ENCODE measurements around the gene SGCE.
"Not testable (repeated sequence)": the region's sequence is repeated elsewhere in the genome, so short reads cannot be mapped to it uniquely, and the experiment has no call there.

Gene SGCE, protein sequence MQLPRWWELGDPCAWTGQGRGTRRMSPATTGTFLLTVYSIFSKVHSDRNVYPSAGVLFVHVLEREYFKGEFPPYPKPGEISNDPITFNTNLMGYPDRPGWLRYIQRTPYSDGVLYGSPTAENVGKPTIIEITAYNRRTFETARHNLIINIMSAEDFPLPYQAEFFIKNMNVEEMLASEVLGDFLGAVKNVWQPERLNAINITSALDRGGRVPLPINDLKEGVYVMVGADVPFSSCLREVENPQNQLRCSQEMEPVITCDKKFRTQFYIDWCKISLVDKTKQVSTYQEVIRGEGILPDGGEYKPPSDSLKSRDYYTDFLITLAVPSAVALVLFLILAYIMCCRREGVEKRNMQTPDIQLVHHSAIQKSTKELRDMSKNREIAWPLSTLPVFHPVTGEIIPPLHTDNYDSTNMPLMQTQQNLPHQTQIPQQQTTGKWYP

DNA sequence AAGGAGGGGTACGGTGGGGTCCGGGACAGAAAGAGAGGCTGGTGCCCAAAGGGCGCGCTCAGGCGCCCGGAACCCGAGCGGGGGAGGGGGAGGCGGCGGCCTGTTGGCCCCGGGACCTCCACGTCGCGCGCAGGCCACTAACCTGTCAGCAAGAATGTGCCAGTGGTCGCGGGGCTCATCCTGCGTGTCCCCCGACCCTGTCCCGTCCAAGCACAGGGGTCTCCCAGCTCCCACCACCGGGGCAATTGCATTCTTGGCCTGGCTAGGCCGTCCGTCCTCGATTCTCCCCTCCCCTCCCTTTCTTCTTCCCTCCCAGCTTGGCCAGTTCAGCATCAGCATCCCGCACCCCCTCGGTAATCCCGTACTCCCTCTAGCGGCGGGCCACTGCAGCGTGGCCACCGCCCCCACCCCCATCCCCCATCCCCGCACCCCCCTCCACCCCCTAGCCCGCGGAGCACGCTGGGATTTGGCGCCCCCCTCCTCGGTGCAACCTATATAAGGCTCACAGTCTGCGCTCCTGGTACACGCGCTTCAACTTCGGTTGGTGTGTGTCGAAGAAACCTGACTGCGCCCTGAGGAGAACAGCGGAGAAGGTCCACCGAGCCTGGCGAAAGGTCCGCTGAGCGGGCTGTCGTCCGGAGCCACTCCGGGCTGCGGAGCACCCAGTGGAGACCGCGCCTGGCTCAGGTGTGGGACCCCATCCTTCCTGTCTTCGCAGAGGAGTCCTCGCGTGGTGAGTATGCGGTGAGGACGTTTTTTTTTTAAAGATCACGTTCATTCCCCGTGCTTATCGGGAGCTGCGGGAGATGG lies at the start of gene SGCE:
Gene SGCE, minus strand, starts transcription at position 286 of the 810 bp plus-strand sequence. Its CDS starts 35 bp downstream, at position 251.
- no peak for FAIRE-seq

DNA sequence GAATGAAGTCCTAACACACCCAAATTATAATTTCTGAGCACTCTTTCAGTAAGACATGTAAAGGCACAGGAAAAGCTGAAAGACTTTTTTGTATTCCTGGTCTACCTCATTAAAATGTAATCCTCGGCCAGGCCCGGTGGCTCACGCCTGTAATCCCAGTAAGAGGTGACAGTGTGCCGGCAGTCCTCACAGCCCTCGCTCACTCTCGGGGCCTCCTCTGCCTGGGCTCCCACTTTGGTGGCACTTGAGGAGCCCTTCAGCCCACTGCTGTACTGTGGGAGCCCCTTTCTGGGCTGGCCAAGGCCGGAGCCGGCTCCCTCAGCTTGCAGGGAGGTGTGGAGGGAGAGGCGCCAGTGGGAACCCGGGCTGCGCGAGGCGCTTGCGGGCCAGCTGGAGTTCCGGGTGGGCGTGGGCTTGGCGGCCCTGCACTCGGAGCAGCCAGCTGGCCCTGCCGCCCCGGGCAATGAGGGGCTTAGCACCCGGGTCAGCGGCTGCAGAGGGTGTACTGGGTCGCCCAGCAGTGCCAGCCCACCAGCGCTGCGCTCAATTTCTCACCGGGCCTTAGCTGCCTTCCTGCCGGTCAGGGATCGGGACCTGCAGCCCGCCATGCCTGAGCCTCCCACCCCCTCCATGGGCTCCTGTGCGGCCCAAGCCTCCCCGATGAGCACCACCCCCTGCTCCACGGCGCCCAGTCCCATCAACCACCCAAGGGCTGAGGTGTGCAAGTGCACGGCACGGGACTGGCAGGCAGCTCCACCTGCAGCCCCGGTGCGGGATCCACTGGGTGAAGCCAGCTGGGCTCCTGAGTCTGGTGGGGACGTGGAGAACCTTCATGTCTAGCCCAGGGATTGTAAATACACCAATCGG lies 49.5 kb upstream of the SGCE start:
- not testable (repeated sequence) for FAIRE-seq

DNA sequence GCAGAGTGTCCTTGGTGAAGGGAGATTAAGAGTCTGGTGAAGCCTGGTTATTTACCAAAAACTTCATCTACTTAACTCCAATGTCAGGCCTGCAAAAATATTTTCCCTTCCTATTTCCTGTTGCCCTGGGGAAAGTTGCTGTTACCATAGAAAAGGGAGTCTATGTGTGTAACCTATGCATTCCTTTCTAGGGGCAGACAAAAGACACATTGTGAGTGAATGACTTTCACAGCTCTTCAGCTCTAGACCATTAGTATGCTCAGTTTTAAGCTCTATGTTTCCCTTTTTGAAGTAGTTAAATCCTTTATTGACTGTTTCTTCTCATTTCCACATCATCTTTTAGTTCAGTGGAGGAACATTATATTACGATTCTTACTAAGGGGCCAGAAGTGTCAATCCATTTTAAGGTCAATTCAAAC lies 45.6 kb upstream of the SGCE start:
- FAIRE-seq = no peak

DNA sequence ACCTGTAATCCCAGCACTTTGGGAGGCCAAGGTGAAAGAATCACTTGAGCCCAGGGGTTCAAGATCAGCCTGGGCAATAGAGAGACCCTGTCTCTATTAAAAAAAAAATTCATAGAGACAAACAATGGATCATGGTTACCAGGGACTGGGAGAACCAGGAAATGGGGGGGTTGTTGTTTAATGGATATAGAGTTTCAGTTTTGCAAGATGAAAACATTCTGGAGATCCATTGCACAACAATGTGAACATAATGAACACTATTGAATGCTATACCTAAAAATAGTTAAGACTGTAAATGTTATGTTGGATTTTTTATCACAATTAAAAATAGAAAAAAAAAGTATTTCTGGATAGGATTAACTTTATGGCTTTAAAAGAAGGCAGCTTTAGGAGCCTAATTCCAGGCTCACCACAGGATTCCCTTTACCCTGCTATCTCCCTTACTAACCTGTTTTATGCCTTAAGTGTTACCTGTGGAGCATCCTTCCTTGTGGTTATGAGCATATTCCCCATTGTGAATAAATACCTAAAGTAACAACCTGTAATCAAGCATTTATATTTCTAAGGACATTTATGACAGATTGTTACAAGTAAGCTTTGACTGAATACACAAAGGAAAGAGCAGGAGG lies 45.1 kb upstream of the SGCE start:
- FAIRE-seq = no peak

DNA sequence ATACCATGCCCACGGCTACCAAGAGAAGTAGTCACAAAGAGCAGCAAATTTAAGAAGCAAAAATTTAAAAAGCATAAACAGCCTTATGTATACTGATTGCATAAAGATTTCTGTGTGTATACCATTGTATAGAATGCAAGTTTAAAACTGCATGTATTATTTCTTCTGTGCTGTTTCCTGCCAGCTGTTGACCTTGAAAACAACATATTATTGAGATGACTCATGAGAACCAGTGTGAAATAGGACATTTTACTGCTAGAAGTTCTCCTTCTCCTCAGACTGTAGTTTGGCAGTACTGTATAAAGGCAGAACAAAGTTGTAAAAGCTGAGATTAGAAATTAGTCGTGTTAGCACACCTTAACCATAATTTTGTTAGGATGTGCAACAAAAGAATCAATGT lies 42.3 kb upstream of the SGCE start:
- no peak for FAIRE-seq

DNA sequence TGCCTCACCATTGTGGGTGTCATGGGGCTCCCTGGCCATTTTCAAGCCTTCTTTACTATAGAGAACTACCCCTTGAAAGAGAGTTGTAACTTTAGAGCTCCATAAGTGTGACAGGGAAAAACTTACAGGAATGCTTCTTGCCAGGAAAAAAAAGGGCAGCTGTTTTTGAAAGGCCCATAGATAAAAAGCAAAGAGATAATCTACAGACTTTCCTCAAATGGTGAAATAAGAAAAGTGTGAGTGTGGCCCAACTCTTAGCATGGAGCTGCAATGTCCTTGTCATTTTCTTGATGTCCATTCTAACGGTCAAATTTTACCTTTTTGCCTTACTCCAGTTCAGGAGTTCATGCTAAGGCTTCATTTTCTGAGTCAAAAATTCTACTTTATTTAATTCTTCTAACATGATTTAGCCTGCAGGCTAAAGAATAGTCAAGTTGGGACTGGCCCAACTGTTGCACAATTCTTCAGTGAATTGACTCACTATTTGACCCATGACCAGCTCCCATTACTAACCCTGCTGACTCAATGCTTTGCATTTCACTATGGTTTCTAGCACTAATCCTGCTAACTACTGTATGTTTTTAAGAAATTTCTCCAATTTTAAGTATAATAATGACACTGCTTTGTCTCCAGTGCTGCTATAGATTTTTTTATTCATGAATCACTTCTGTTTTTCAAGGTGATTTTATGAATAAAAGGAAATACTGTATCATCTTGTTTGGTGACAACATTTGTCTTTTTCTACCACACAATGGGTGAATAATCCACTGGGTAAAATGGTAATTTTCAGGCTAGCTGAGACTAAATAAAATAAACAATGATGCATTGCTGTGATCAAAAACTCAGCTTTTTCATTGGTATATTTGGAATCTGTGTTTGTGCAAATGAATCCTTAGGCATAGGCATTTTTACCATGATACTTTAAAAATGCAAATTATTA lies 41.4 kb upstream of the SGCE start:
- no peak for FAIRE-seq

DNA sequence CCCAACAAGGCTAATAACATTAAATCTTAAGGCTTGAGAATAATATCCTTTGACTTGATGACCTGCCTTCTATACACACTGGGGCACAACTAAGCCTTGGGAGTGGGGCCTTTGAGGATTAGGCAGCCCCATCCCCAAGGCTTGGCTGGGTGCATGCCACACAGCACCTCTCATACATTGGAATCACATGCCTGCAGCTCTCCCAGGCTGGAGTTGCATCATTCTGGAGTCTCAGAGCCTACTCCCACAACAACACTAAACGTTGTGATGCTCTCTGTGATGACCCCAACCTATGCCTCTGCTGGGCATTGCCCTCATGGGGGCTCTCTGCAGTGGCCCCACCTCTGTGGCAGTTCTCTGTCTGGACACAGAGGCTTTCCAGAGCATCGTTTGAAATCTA lies 31.9 kb upstream of the SGCE start:
- no peak for FAIRE-seq

DNA sequence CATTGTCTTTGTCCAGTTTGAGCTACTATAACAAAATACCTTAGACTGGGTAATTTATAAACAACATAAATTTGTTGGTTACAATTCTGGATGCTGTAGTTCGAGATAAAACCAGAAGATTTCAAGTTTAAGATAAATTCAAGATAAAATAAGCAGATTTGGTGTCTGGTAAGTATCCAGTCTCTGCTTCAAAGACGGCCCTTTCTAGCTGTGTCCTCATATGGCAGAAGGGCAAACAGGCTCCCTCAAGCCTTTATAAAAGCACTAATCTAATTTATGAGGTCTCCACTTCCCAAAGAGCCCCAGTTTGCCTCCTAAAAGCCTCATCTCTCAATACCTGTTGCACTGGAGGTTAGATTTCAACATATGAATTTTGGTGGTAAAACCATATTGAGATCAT lies 31.1 kb upstream of the SGCE start:
- no peak for FAIRE-seq

DNA sequence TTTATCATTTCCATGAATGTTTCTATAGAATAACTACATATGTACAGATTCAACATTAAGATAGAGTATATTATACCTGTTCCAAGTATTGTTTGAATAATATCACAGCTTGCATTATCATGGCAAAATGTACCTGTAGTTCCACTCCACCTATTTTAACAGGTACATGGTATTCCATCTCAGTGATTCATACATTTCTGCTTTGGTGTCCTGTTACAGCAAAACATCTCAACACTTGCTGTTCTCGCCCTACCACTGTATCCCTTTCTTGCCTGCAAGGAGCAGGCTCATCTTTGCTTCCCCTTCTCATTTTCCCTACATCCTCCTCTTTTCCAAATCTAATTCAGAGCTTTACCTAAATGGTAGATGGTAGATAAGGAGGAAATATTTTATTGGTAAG lies 27.1 kb upstream of the SGCE start:
- FAIRE-seq = no peak

DNA sequence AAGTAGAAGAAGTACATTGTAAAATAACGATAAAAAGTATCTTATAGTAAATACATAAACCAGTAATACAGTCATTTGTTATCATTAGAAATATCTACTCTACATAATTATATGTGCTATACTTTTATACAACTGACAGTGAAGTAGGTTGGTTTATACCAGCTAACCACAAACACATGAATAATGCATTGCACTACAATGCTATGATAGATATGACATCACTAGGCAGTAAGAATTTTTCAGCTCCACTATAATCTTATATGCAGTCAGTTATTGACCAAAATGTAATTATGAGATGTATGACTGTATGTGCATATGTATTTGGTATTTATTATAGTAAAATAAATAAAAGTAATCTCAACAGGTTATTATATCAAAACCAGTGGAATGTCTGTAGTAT lies 23.4 kb upstream of the SGCE start:
- FAIRE-seq = no peak

DNA sequence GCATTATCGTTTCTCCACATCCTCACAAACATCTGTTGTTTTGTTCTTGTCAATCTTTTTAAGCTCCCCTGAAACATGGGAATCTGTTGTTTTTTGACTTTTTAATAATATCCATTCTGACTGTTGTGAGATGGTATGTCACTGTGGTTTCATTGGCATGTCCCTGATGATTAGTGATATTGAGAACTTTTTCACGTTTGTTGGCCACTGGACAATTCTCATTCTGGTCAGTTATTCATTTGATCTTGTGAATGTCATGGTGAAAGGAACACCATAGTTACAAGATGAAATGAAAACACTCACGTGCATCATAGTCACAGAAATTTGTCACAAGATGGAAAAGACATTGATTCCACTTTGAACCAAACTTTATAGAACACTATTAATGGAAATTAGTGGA lies 20.5 kb upstream of the SGCE start:
- no peak for FAIRE-seq

DNA sequence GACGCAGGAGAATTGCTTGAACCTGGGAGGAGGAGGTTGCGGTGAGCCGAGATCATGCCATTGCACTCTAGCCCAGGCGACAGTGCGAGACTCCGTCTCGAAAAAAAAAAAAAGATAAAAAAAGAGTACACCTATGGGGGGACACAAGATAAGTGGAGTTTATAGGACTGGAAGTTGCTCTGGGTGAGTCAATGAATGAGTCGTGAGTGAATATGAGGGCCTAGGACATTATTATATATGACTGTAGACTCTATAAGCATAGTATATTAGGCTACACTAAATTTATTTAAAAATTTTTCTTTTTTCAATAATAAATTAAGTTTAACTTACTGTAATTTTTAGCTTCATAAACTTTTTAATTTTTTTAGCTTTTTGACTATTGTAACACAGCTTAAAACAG lies 19.4 kb upstream of the SGCE start:
- peak; percentile 91 for FAIRE-seq

DNA sequence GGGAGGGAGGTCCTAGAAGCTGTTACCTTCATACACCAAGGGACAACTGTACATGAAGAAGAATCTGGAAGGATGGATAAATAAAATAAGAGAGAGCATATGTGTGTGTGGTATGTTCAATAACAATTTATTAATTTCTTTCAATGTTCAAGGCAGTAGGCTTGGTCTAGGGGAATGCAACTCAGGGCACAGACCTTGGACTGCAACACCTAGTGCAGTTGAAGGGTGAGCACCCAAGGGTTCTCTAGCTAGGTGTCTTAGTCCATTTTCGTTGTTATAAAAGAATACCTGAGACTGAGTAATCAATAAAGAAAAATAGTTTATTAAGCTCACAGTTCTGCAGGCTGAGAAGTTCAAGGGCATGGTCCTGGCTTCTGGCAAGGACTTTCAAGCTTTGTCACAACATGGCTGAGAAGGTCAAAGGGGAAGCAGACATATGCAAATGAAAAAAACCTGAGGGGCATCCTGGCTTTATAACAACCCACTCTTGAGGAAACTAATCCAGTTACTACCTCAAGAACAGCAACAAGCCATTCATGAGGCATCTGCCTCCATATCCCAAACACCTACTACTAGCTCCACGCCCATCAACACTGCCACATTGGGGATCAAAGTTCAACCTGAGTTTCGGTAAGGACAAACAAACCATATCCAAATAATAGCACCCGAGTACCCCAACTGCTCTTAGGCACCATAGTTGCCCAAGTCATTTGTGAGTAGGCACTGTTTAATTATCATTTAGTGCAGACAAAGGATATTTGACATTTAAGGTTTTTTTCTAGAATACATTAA lies 15.7 kb upstream of the SGCE start:
- no peak for FAIRE-seq

DNA sequence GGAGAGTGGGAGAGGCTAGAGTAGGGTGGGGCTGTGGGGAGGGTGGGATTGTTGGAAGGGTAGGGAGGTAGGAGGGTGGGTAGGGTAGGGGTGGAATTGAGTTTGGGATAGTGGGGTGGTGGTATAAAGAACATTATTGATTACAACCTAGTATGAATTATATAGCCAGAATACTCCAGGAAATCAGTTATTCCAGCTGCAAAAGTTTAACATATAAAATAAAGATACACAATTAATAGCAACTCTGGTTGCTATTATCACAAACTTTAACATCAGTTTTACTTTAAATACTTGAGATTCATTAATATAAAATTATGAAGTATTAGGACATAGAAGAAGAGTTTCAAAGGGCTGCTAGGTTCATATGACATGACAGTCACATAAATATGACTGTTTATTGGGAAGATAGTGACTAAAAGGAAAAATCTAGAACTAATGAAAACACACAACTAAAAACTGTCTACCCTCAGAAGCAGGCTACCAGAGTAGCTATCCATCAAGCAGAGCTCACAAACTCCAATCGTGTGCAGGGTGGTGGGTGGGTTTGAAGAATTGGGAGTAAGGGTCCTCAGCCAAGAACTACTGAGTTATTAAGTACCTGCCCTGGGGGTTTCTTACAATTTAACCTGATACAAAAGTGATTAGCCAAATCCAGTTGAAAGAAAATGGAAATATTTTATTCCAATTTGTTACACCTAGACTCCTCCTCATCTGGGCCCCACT lies 14.0 kb upstream of the SGCE start:
- FAIRE-seq = no peak

DNA sequence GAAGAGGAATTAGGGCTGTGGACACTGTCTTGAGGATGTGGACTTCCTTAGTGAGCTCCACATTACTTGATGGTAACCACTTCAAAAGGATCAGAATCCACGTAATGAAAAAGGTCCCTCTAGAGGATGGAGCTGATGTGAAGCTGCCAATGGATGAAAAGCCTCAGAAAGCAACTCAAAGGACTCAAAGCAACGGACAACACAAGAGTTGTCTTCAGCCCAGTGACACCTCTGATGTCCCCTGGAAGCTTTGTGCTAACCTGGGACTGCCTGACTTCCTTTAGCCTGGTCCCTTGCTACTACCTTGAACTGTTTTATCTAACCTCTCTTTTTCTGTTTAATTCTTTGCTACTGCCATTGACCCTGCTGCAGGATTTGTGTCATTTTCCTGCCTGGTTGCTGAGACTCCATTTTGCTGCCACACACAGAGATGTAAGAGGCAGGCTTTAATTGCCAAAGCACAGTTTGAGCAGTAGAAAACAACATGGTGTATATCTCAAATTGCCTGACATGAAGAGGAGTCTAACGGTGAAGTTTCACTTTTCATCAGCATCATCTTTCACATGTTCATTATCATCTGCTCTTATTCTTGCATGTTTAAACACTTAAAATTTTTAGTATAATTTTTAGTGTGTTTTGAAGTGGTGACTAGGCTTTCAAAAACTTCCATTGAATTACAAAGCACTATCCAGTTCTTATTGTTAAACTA lies 11.1 kb upstream of the SGCE start:
- FAIRE-seq = no peak

DNA sequence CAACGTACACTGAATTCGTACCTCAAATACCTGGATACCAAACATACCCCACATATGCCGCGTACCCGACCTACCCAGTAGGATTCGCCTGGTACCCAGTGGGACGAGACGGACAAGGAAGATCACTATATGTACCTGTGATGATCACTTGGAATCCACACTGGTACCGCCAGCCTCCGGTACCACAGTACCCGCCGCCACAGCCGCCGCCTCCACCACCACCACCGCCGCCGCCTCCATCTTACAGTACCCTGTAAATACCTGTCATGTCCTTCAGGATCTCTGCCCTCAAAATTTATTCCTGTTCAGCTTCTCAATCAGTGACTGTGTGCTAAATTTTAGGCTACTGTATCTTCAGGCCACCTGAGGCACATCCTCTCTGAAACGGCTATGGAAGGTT lies 9.5 kb upstream of the SGCE start:
- no peak for FAIRE-seq

DNA sequence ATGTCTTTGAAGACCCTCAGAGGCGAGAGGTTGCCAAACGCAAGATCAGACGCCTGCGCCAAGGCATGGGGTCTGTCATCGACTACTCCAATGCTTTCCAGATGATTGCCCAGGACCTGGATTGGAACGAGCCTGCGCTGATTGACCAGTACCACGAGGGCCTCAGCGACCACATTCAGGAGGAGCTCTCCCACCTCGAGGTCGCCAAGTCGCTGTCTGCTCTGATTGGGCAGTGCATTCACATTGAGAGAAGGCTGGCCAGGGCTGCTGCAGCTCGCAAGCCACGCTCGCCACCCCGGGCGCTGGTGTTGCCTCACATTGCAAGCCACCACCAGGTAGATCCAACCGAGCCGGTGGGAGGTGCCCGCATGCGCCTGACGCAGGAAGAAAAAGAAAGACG lies 8.1 kb upstream of the SGCE start:
- FAIRE-seq = no peak

DNA sequence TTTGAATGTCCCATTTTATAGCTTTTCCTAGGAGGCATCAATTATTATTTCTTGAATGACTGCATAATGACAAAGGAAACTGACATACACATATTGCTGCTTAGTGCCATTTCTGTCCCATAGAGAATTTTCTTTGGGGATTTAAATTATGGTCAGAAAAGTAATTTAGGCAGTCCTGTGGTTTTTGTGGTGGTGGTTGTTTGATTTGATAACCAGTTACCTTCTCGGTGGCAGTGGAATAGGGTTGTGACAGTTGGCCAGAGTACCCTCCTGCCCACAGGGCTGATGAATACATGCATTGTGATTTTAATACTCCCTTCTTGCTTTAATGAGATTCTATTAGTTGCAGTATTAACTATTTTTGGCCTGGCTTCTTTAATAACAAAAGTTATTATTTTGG lies 6.6 kb upstream of the SGCE start:
- no peak for FAIRE-seq

DNA sequence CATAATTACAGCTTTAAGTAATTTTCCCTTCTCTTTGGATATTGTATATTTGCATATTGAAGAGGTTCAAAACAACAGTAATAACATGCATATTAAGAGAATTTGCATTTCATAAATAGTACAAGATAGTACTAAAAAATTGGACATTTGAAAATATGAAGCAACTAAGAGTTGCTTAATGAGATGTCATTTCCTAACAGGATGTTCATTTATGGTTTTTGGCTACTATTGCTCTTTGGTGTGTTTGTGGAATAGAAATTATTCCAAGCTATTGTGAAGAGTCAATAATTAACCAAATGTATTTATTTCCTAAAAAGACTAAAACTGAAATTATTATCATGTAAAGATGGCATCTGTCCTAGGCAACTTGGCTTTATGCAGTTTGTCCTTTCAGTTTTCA lies 4.1 kb upstream of the SGCE start:
- no peak for FAIRE-seq

All from A204.1 (cell line).